HPDE6-E6E7 (cell line): Measurements from ENCODE around the gene ARHGAP42.
"Not testable (repeated sequence)": the region's sequence is repeated elsewhere in the genome, so short reads cannot be mapped to it uniquely, and the experiment has no call there.

ENCODE experiments used
- DNase-seq: peaks from one replicate; pipeline ENCODE4 v3.0.0; 2011; ENCODE audit warnings: missing footprints; ENCODE audit errors: extremely low spot score

Gene ARHGAP42

GRCh38 chr11:100719809-100720221 is 32.7 kb downstream of the ARHGAP42 start:
- DNase-seq = peak; percentile 11

- no peak for DNase-seq
These were observed 39.6 kb downstream of the ARHGAP42 start for GRCh38 chr11:100726680-100727079.

- no peak for DNase-seq
These were observed 40.3 kb downstream of the ARHGAP42 start for GRCh38 chr11:100727410-100727809.

- no peak for DNase-seq
These were observed 43.2 kb downstream of the ARHGAP42 start for GRCh38 chr11:100730266-100730665.

- no peak for DNase-seq
These were observed 44.4 kb downstream of the ARHGAP42 start for GRCh38 chr11:100731471-100731870.

GRCh38 chr11:100732949-100733348 is 45.9 kb downstream of the ARHGAP42 start:
- no peak for DNase-seq

- DNase-seq = no peak
These were observed 47.8 kb downstream of the ARHGAP42 start for GRCh38 chr11:100734743-100735527.

GRCh38 chr11:100735949-100736675 is 49.0 kb downstream of the ARHGAP42 start:
- DNase-seq = no peak

- DNase-seq = no peak
These were observed 51.7 kb downstream of the ARHGAP42 start for GRCh38 chr11:100738701-100739270.

GRCh38 chr11:100739666-100740065 is 52.6 kb downstream of the ARHGAP42 start:
- DNase-seq = no peak

GRCh38 chr11:100740440-100740839 is 53.4 kb downstream of the ARHGAP42 start:
- DNase-seq = no peak

- DNase-seq = no peak
These were observed 55.0 kb downstream of the ARHGAP42 start for GRCh38 chr11:100741866-100742625.

GRCh38 chr11:100746448-100746847 is 59.4 kb downstream of the ARHGAP42 start:
- no peak for DNase-seq

GRCh38 chr11:100748153-100748552 is 61.1 kb downstream of the ARHGAP42 start:
- no peak for DNase-seq

GRCh38 chr11:100749887-100750565 is 62.9 kb downstream of the ARHGAP42 start:
- DNase-seq = not testable (repeated sequence)

- DNase-seq = not testable (repeated sequence)
These were observed 63.4 kb downstream of the ARHGAP42 start for GRCh38 chr11:100750566-100750891.

- DNase-seq = no peak
These were observed 65.5 kb downstream of the ARHGAP42 start for GRCh38 chr11:100752371-100753171.

- DNase-seq = peak; percentile 39
These were observed 66.1 kb downstream of the ARHGAP42 start for GRCh38 chr11:100753172-100753543.

- no peak for DNase-seq
These were observed 66.5 kb downstream of the ARHGAP42 start for GRCh38 chr11:100753571-100753970.

- no peak for DNase-seq
These were observed 69.5 kb downstream of the ARHGAP42 start for GRCh38 chr11:100756559-100756958.

- DNase-seq = no peak
These were observed 70.6 kb downstream of the ARHGAP42 start for GRCh38 chr11:100757646-100758045.
